GM21423 (cell line): ENCODE data around the gene GRIP1.

ENCODE experiments used
- ATAC-seq: cut with Tn5 transposase; IDR thresholded peaks from one replicate; pipeline ENCODE4 v1.9.1; 2021; ENCODE audit warnings: mild to moderate bottlenecking, moderate library complexity; ENCODE audit not compliant: unreplicated experiment

GRIP1 gene

GRCh38 chr12:66337381-66338010 lies 341.4 kb downstream of the GRIP1 start:
- ATAC-seq, result no peak

- no peak for ATAC-seq
Observed at GRCh38 chr12:66335746-66336145, 343.1 kb downstream of the GRIP1 start.

DNA sequence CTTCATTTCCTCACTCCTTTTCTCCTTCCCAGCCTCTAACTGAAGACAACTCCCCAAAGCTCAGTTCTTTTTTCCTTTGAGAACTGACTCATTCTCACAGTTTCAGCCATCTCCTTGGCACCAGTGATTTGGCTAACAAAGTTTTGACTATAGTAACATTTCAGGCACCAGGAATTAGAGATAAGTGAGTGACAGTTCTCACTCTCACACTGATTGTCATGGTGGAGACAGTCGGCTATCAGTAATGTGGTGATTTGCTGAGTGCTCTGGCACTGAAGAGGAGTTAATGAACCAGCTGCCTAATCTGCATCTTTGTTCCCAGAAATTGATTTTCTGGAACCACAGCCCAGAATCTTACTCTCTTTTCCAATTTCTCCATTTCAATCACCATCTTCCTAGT lies 347.1 kb downstream of the GRIP1 start:
- ATAC-seq, result no peak

DNA sequence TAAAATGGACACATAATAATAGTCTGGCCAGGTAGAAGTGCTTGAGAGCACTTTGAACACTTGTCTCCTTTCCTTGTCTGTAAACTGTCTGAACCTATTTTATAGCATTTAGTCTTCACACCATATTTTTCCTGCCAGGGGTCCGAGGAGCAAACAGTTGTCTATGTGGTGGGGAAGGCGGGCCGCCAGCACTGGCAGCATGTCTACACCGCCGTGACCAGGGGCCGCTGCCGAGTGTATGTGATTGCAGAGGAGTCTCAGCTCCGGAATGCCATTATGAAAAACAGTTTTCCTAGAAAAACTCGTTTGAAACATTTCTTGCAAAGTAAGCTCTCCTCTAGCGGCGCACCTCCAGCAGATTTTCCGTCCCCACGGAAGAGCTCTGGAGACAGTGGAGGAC lies 347.9 kb downstream of the GRIP1 start:
- ATAC-seq, result no peak

DNA sequence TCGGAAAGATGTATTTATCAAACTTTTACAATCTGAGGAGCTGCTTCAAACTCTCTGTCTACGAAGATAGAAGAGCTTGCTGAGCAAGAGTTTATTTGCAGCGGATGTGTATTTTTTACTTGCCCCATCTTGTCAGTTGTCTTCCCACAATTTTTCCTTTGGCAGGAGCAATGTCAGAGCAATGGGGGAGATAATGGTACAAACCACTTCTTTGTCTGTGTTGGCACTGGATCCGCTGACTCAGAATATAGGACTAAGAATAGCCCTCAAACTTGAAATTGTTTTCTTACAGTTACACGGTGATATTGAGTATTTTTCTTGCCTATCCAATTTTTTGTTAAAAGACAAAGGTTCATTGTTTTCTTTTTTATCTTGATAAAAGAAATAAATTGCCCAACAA lies 348.9 kb downstream of the GRIP1 start:
- no peak for ATAC-seq

DNA sequence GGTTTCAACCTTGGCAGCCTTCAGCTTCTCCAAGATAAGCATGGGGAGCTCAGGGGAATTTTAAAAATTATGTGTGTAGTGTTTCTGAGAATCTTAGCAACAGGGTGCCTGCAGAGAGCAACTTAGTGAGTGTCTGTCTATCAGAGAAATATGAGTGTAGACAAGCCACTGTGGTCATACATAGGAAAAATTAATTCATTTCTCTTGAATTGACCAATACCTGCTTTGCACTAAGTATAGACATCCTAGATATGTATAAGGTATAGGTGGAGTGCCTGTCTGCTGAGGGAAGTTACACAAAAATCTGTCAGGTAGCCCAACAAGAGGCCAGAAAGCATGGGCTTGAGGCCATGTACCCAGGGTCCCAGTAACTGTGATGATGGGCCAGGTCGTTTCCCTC lies 355.9 kb downstream of the GRIP1 start:
- no peak for ATAC-seq

DNA sequence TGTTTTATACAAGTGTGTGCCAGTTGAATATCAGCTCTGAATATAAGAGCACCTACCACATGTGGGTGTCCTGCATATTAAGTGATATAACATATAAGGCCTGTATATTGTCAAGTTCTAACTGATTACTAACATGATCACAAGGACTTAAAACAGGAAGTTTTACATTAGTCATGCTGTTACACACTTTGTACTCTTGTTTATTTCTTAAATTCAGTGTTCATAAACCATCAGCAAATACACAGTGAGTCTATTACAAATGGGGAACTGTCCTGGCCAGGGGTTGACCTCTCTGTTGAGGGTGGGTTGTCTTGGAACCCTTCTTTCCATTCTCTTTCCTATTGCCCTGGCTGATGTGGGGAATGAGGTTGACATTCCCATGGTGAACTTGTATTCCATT lies 357.4 kb downstream of the GRIP1 start:
- ATAC-seq, result no peak

- ATAC-seq, result no peak
Observed at GRCh38 chr12:66320996-66321395, 357.9 kb downstream of the GRIP1 start.

DNA sequence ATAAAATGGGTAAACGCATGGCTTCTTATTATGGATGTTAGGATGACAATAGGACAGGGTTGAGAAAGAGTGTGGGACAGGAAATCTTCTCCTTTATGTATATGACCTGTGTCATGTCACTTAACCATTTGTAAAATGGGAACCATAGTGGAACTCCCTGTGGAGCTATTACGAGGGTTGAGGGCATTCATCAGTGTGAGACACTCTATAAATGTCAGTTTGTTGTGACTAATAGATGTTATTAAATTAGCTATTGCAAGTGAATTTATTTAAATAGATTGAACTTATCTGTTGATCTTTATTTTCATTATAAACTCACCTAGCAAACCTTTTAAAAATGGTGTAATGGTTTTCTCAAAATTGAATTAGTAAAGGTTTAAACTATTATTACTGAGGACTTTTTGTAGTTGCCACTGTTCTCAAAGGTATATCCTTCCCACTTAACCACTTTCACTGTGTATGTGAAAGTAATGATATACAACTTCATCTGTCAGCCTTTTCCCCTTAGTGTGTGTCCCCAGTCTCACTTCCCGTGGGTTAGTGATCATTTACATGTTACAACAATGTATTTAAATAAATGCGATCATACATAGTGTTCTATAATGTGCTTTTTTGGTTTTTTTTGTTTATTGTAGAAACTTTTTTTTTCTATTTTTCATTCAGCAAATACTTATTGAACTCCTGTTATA lies 359.5 kb downstream of the GRIP1 start:
- ATAC-seq, result peak; percentile 79

- no peak for ATAC-seq
Observed at GRCh38 chr12:66314278-66314677, 364.6 kb downstream of the GRIP1 start.

DNA sequence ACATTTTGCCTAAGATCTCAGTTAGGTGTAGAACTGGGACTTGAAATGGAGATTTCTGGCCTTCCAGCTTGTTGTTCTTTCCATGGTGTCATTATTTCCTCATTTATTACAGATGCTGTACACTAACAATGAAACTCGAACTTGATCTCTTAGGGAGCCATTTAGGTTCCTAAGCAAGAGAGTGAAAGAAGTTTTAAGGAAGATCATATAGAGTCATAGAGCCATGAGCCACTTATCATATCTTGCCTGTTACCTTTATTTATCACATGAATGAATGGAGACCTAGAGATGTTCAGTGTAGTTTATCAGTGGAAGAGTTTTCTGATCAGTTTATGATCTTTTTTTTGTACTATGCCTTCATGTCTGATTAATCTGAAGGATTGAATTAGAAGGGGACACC lies 366.7 kb downstream of the GRIP1 start:
- ATAC-seq, result no peak

GRCh38 chr12:66309606-66310005 lies 369.3 kb downstream of the GRIP1 start:
- no peak for ATAC-seq

- ATAC-seq, result no peak
Observed at GRCh38 chr12:66304296-66304900, 374.5 kb downstream of the GRIP1 start.

DNA sequence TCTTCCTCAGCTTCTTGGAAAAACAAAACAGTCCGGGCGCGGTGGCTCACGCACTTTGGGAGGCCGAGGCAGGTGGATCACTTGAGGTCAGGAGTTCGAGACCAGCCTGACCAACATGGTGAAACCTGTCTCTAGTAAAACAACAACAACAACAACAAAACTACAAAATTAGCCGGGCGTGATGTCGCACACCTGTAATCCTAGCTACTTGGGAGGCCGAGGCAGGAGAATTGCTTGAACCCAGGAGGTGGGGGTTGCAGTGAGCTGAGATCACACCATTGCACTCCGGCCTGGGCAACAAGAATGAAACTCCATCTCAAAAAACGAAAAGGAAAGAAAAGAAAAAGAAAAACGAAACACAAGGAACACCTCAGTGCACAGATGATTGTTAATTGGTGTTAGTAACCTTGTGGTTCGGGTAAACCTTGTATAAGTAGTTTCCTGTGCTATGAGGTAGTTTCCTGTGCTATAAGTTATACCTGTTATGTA lies 375.5 kb downstream of the GRIP1 start:
- peak; percentile 56 for ATAC-seq

GRCh38 chr12:66302827-66303169 lies 376.1 kb downstream of the GRIP1 start:
- ATAC-seq, result no peak

DNA sequence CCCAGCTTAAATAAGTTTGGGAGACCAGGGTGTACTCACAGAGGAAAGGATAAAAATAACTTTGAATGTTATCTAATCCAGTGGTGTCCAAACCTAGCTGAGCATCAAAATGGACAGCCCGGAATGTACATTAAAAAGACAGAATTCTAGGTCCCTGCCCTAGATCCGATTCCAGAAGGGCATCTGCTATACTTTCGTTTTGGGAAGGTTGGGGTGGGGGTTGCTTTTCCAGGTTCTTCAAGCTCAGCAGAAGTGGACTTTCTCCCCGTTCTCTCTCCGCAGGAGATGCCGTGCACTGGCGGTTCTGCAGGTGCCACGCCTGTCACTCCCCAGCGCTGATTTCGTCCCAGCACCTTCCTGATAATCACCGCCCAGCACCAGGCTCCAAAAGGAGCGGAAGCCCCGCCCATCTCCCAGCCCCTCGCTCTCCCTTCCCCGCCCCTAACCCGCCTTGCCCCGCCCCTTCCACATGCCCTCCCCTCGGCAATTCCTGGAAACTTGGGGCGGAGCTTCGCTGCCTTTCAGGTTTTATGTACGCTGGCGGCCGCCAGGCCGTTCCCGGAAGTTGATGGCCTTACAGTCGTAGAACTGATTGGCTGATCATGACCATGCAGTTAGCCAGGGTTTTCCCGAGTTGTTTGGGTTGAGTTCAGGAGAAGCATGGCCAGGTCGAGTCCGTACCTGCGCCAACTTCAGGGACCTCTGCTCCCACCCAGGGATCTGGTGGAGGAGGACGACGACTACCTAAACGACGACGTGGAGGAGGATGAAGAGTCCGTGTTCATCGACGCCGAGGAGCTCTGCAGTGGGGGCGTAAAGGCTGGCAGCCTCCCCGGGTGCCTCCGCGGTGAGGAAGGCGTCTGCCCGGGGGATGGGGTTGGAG lies 376.7 kb downstream of the GRIP1 start, which contains the start of gene HELB:
Gene HELB (plus strand): TSS at position 550 of the 883 bp plus-strand sequence. CDS start 111 bp downstream, at position 661.
- ATAC-seq, result peak; percentile 92

DNA sequence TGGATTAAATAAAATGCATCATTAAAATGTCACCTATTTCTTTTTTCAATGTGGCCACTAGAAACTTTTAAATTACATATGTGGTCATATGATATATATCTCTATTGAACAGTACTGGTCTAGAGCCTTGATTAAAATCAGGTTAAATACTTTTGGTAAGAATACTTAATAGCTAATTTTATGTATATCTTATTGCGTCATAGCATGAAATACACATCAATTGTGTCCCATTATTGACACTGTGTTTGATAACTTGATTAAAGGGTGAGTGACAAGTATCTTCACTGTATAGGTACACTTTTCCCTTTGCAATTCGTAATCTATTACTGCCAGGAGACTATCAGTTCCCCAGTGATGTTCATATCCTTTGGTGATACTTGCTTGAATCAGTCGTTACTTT lies 381.0 kb downstream of the GRIP1 start:
- no peak for ATAC-seq
